MM.1S (cell line): Measurements from ENCODE around the gene MPPED1.

Source experiments
- DNase-seq: peaks from one replicate; pipeline ENCODE4 v3.0.0-alpha.2; 2015
- H2AFZ ChIP-seq: fragments of 300-600 bp; sonication (generic); 2 replicates; pipeline ENCODE4 v1.6.0; 2016; ENCODE audit warnings: antibody characterized with exemption, low read length
- H3F3A ChIP-seq: fragments of 300-600 bp; sonication (generic); 2 replicates; pipeline ENCODE4 v1.6.1; 2016; ENCODE audit warnings: mild to moderate bottlenecking, antibody characterized with exemption, low read length, moderate library complexity, mixed read lengths; ENCODE audit not compliant: insufficient read depth
- H3K27ac ChIP-seq: fragments of 300-600 bp; sonication (generic); 2 replicates; pipeline ENCODE4 v1.5.1; 2016; ENCODE audit warnings: mild to moderate bottlenecking, low read length
- H3K27me3 ChIP-seq: fragments of 300-600 bp; sonication (generic); replicated peaks from 2 replicates; pipeline ENCODE4 v1.6.0; 2016; ENCODE audit warnings: low read length; ENCODE audit not compliant: insufficient read depth
- H3K36me3 ChIP-seq: fragments of 300-600 bp; sonication (generic); replicated peaks from 2 replicates; pipeline ENCODE4 v1.6.1; 2016; ENCODE audit warnings: mild to moderate bottlenecking, low read length, mixed read lengths; ENCODE audit not compliant: insufficient read depth
- H3K4me1 ChIP-seq: fragments of 300-600 bp; sonication (generic); 2 replicates; pipeline ENCODE4 v1.6.1; 2016; ENCODE audit warnings: low read length, mixed read lengths
- H3K4me2 ChIP-seq: fragments of 300-600 bp; sonication (generic); 2 replicates; pipeline ENCODE4 v1.6.0; 2016; ENCODE audit warnings: low read depth, low read length
- H3K4me3 ChIP-seq: fragments of 300-600 bp; sonication (generic); 2 replicates; pipeline ENCODE4 v1.5.1; 2016; ENCODE audit warnings: low read length, mixed read lengths
- H3K79me2 ChIP-seq: fragments of 300-600 bp; sonication (generic); 2 replicates; pipeline ENCODE4 v1.6.1; 2016; ENCODE audit warnings: mixed run types, low read length, mixed read lengths
- H3K9ac ChIP-seq: fragments of 300-600 bp; sonication (generic); 2 replicates; pipeline ENCODE4 v1.6.1; 2016; ENCODE audit warnings: low read length, mixed read lengths
- H3K9me2 ChIP-seq: fragments of 300-600 bp; sonication (generic); replicated peaks from 2 replicates; pipeline ENCODE4 v1.6.1; 2016; ENCODE audit warnings: mild to moderate bottlenecking, low read length, mixed read lengths; ENCODE audit not compliant: insufficient read depth
- H3K9me3 ChIP-seq: fragments of 300-600 bp; sonication (generic); replicated peaks from 2 replicates; pipeline ENCODE4 v1.6.1; 2016; ENCODE audit warnings: mild to moderate bottlenecking, low read length, mixed read lengths; ENCODE audit not compliant: insufficient read depth
- H4K20me1 ChIP-seq: fragments of 300-600 bp; sonication (generic); 2 replicates; pipeline ENCODE4 v1.6.1; 2016; ENCODE audit warnings: mild to moderate bottlenecking, low read length, moderate library complexity, mixed read lengths; ENCODE audit not compliant: insufficient read depth
- EZH2 ChIP-seq: fragments of 300-600 bp; sonication (generic); optimal IDR thresholded peaks from 2 replicates; pipeline ENCODE3; 2017; ENCODE audit warnings: low read depth, mild to moderate bottlenecking, antibody characterized with exemption, low read length, mixed read lengths
- EZH2phosphoT487 ChIP-seq: fragments of 300-600 bp; sonication (generic); IDR thresholded peaks from 2 replicates; pipeline ENCODE4 v1.6.1; 2018; ENCODE audit warnings: antibody characterized with exemption, low read length
- TF ChIP-seq, protein P1 (sequence below): fragments of 300-600 bp; sonication (generic); IDR thresholded peaks from 2 replicates; pipeline ENCODE4 v1.5.1; 2016; ENCODE audit warnings: antibody characterized with exemption, low read length, mixed read lengths

Gene MPPED1

DNA sequence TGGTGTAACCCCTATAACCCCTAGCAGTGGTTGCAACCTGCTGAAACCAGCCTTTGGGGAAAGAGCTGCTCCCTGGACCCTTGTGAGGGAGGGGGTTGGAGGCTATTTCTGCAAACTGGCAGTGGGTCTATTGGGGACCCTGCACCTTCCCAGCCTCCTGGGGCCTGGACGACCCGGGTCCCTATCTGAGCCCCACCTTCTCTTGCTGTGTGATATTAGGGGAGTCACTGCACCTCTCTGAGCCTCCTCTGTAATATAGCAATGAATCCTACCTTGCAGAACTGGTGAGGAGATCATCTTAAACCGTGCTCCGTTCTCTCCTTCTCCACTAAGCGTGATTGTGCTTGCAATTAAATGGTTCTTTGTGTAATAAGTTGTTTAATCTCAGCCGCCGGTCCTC lies 24.0 kb upstream of the MPPED1 start:
- no peaks in the 10 kb centered on the region for H3K9me3 ChIP-seq
- H4K20me1 ChIP-seq = no peaks in the 10 kb centered on the region
- no peaks in the 10 kb centered on the region for H3K79me2 ChIP-seq
- H3K4me1 ChIP-seq = no peaks in the 10 kb centered on the region
- H3K27ac ChIP-seq = no peak overlapping the region
- H3K36me3 ChIP-seq = no peaks in the 10 kb centered on the region
- H3K27me3 ChIP-seq = peaks cover 14% of the 10 kb centered on the region
- H3K9me2 ChIP-seq = no peaks in the 10 kb centered on the region
- no peak overlapping the region for H3K4me3 ChIP-seq
- no peaks in the 10 kb centered on the region for H3F3A ChIP-seq
- no peak overlapping the region for H2AFZ ChIP-seq
- TF ChIP-seq EZH2phosphoT487 (no peak), EZH2 (no peak)
- TF ChIP-seq, protein P1, sequence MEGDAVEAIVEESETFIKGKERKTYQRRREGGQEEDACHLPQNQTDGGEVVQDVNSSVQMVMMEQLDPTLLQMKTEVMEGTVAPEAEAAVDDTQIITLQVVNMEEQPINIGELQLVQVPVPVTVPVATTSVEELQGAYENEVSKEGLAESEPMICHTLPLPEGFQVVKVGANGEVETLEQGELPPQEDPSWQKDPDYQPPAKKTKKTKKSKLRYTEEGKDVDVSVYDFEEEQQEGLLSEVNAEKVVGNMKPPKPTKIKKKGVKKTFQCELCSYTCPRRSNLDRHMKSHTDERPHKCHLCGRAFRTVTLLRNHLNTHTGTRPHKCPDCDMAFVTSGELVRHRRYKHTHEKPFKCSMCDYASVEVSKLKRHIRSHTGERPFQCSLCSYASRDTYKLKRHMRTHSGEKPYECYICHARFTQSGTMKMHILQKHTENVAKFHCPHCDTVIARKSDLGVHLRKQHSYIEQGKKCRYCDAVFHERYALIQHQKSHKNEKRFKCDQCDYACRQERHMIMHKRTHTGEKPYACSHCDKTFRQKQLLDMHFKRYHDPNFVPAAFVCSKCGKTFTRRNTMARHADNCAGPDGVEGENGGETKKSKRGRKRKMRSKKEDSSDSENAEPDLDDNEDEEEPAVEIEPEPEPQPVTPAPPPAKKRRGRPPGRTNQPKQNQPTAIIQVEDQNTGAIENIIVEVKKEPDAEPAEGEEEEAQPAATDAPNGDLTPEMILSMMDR = no peak
- no peak overlapping the region for H3K9ac ChIP-seq
- H3K4me2 ChIP-seq = no peak overlapping the region
- no peak for DNase-seq

DNA sequence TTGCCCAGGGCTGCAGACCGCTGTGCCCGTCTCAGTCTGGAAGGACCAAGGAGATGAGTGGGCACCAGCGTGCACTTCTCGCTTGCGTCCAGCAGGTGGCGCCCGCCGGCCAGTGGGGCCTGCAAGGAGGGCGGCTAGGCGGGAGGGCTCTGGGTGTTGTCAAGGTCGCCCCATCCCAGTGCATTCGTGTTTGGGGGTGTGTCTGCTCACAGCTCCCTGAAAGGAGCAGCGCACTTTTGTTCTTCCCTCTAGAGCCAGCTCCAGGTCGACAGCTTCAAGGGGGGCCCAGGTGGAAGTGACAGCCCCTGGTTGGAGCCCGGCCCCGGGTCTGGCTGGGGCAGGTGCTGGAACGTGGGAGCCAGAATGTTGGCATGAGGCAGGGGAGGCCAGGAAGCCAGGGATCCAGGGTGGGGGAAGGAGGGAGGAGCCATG lies 23.4 kb upstream of the MPPED1 start:
- no peak overlapping the region; the same call in 1 of the 2 replicates for H2AFZ ChIP-seq
- H3K4me2 ChIP-seq = no peak overlapping the region
- peak; percentile 60 for DNase-seq
- H3F3A ChIP-seq = no peaks in the 10 kb centered on the region
- H3K27me3 ChIP-seq = peaks cover 14% of the 10 kb centered on the region
- H3K4me1 ChIP-seq = no peaks in the 10 kb centered on the region
- H3K36me3 ChIP-seq = no peaks in the 10 kb centered on the region
- H3K27ac ChIP-seq = no peak overlapping the region
- no peaks in the 10 kb centered on the region for H3K9me2 ChIP-seq
- H3K79me2 ChIP-seq = no peaks in the 10 kb centered on the region
- H3K4me3 ChIP-seq = no peak overlapping the region
- TF ChIP-seq EZH2phosphoT487 = no peak
- TF ChIP-seq, protein P1 = peak; percentile 97
- H3K9ac ChIP-seq = no peak overlapping the region
- no peaks in the 10 kb centered on the region for H4K20me1 ChIP-seq
- H3K9me3 ChIP-seq = no peaks in the 10 kb centered on the region

DNA sequence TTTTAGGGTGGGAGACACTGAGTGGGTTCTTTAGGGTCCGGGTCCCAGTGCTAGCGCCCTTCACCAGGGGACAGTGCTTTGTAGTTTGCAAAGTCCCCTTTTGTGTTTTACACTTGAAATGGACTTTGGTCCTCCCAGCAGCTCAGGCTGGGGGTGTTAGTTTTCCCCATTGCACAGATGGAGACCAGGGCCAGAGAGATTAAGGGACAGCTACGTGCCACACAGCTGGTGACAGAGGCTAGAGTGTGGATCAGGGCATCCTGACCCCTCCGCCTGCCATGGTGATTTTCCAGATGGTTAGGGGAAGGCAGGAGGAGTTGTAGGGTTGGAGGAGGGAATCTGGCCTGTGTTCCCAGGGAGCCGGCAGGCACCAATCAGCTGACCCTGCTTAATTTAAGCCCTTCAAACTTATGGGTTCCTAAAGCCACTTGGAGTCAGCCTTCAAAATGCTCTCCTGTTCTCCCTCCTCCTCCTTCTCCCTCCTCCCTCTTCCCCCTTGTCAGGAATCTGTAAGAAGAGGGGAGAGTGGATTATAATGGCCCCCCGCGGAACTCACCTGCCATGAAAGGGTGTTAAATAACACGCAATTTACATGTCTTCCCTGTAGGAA lies 22.5 kb upstream of the MPPED1 start:
- Histone ChIP-seq H3K79me2 (no peaks in the 10 kb centered on the region), H3K4me2 (no peak overlapping the region), H3K27ac (no peak overlapping the region), H3K9me3 (no peaks in the 10 kb centered on the region), H4K20me1 (no peaks in the 10 kb centered on the region), H2AFZ (no peak overlapping the region), H3K4me1 (no peaks in the 10 kb centered on the region), H3K36me3 (no peaks in the 10 kb centered on the region), H3F3A (no peaks in the 10 kb centered on the region), H3K9me2 (no peaks in the 10 kb centered on the region), H3K27me3 (peaks cover 14% of the 10 kb centered on the region), H3K4me3 (no peak overlapping the region), H3K9ac (no peak overlapping the region)
- DNase-seq = no peak
- TF ChIP-seq EZH2 = no peak
- TF ChIP-seq, protein P1 = no peak
- no peak for TF ChIP-seq EZH2phosphoT487
